CD14-positive monocyte (primary cell): ENCODE results near the gene TPCN1. TPM values are rescaled to one million over a fixed set of nuclear protein-coding genes. Genes with fewer than 3 reads are reported as not detected.

Experiments used
- DNase-seq, 3 donors: peaks; one replicate each; pipeline ENCODE4 v3.0.0-alpha.2; 2011 to 2022
- H2AFZ ChIP-seq: 2 replicates; pipeline ENCODE4 v1.6.0; 2012; ENCODE audit warnings: mild to moderate bottlenecking, low read depth, low read length, inconsistent platforms; ENCODE audit not compliant: insufficient read depth, poor library complexity, severe bottlenecking
- H3K27ac ChIP-seq, 2 donors: 1 replicate in 1 of 2; 2 replicates in 1 of 2; pipeline ENCODE4 v1.5.1; 2012 to 2013; ENCODE audit warnings: low read length in 2 of 2, control low read depth in 1 of 2, inconsistent platforms in 1 of 2, low read depth in 1 of 2, mild to moderate bottlenecking in 1 of 2
- H3K27me3 ChIP-seq, 2 donors: one replicate each; pipeline versions ENCODE4 v1.6.0 to v1.6.1; 2011 to 2013; ENCODE audit warnings: low read length in 2 of 2; ENCODE audit not compliant: control insufficient read depth in 2 of 2, insufficient read depth in 2 of 2
- H3K36me3 ChIP-seq, 2 donors: replicated peaks in 1 of 2; 1 replicate in 1 of 2; 2 replicates in 1 of 2; pipeline versions ENCODE4 v1.5.1 to v1.6.1; 2012 to 2013; ENCODE audit warnings: low read length in 2 of 2, control low read depth in 1 of 2, inconsistent platforms in 1 of 2, mild to moderate bottlenecking in 1 of 2; ENCODE audit not compliant: insufficient read depth in 2 of 2, control insufficient read depth in 1 of 2
- H3K4me1 ChIP-seq, 2 donors: 1 replicate in 1 of 2; 2 replicates in 1 of 2; pipeline versions ENCODE4 v1.5.1 to v1.6.1; 2012 to 2013; ENCODE audit warnings: low read length in 2 of 2, control low read depth in 1 of 2, inconsistent platforms in 1 of 2, mild to moderate bottlenecking in 1 of 2, moderate library complexity in 1 of 2; ENCODE audit not compliant: insufficient read depth in 2 of 2, control insufficient read depth in 1 of 2
- H3K4me2 ChIP-seq: replicated peaks from 2 replicates; pipeline ENCODE3; 2012; ENCODE audit warnings: low read length, moderate library complexity, mild to moderate bottlenecking; ENCODE audit not compliant: poor library complexity, severe bottlenecking; ENCODE audit errors: extremely low read depth
- H3K4me3 ChIP-seq, 3 experiments: fragments of 200-600 bp in 1 of 3; sonication (generic) in 1 of 3; replicated peaks in 1 of 3; 1 replicate in 2 of 3; 2 replicates in 1 of 3; pipeline ENCODE4 v1.5.1; 2011 to 2013; ENCODE audit warnings: low read length in 3 of 3, mild to moderate bottlenecking in 3 of 3, control low read depth in 2 of 3, low read depth in 2 of 3, inconsistent platforms in 1 of 3, moderate library complexity in 1 of 3
- H3K79me2 ChIP-seq: 2 replicates; pipeline ENCODE4 v1.6.0; 2012; ENCODE audit warnings: mild to moderate bottlenecking, control low read depth, inconsistent platforms, low read length, moderate library complexity; ENCODE audit not compliant: insufficient read depth
- H3K9ac ChIP-seq: 2 replicates; pipeline ENCODE4 v1.6.0; 2017; ENCODE audit warnings: low read length, mild to moderate bottlenecking; ENCODE audit not compliant: insufficient read depth, poor library complexity, severe bottlenecking
- H3K9me3 ChIP-seq, 2 donors: replicated peaks in 1 of 2; 1 replicate in 1 of 2; 2 replicates in 1 of 2; pipeline versions ENCODE4 v1.5.1 to v1.6.1; 2012 to 2013; ENCODE audit warnings: low read length in 2 of 2, control low read depth in 1 of 2; ENCODE audit not compliant: control insufficient read depth in 1 of 2, insufficient read depth in 1 of 2
- H4K20me1 ChIP-seq: 2 replicates; pipeline ENCODE4 v1.6.0; 2012; ENCODE audit warnings: mild to moderate bottlenecking, low read length, control low read depth, moderate library complexity; ENCODE audit not compliant: insufficient read depth
- H3K27ac Mint-ChIP-seq, 7 donors: one replicate each; pipeline ENCODE4 v1.8.0; 2020; ENCODE audit warnings: mild to moderate bottlenecking in 7 of 7, mixed read lengths in 7 of 7, moderate library complexity in 6 of 7, inconsistent platforms in 2 of 7
- H3K27me3 Mint-ChIP-seq, 3 donors: one replicate each; pipeline ENCODE4 v1.8.0; 2021 to 2022; ENCODE audit warnings: low read depth in 3 of 3, mild to moderate bottlenecking in 3 of 3, mixed read lengths in 3 of 3, moderate library complexity in 3 of 3, inconsistent platforms in 1 of 3
- H3K36me3 Mint-ChIP-seq, 2 donors: one replicate each; pipeline ENCODE4 v1.8.0; 2020; ENCODE audit warnings: mixed read lengths in 2 of 2, inconsistent platforms in 1 of 2, mild to moderate bottlenecking in 1 of 2
- H3K4me1 Mint-ChIP-seq: one replicate; pipeline ENCODE4 v1.8.0; 2020; ENCODE audit warnings: mild to moderate bottlenecking, mixed read lengths
- H3K4me3 Mint-ChIP-seq, 2 donors: one replicate each; pipeline ENCODE4 v1.8.0; 2020; ENCODE audit warnings: mild to moderate bottlenecking in 2 of 2, mixed read lengths in 2 of 2, moderate library complexity in 1 of 2
- H3K9me3 Mint-ChIP-seq, 7 donors: one replicate each; pipeline ENCODE4 v1.8.0; 2020 to 2022; ENCODE audit warnings: mixed read lengths in 7 of 7, mild to moderate bottlenecking in 6 of 7, moderate library complexity in 6 of 7, inconsistent platforms in 2 of 7
- WGBS: methylation state at CpG from one replicate; pipeline ENCODE4 v1.1.5; 2013; ENCODE audit warnings: missing lambda C conversion rate; ENCODE audit not compliant: insufficient coverage; 5-methylcytosine and 5-hydroxymethylcytosine counted together
- intact Hi-C, 2 donors: fragments of 100-400 bp; cut with micrococcal nuclease; formaldehyde crosslinking; loops; one replicate each; pipeline versions ENCODE4 v1.15.0 to v1.15.1; 2023
- polyA plus RNA-seq, 3 donors: library from polyadenylated mRNA; depleted of rRNA in 1 of 3; unstranded in 2 of 3; stranded (reverse) in 1 of 3; fragments of 300-500 nt in 2 of 3; fragments of >200 nt in 1 of 3; fragmentation: Illumina TruSeq in 2 of 3; gene quantifications; 1 replicate in 2 of 3; 2 replicates in 1 of 3; pipeline ENCODE4 v1.2.3, GENCODE V29; 2012 to 2021
- TF ChIP-seq, protein P1 (sequence below): fragments of 200-600 bp; IDR thresholded peaks from one replicate; pipeline ENCODE4 v1.8.0; 2022; ENCODE audit warnings: antibody characterized with exemption, mild to moderate bottlenecking

The TPCN1 gene
- polyA plus RNA-seq, 3 donors: 20.4 to 110 (median 34.9) TPM

DNA sequence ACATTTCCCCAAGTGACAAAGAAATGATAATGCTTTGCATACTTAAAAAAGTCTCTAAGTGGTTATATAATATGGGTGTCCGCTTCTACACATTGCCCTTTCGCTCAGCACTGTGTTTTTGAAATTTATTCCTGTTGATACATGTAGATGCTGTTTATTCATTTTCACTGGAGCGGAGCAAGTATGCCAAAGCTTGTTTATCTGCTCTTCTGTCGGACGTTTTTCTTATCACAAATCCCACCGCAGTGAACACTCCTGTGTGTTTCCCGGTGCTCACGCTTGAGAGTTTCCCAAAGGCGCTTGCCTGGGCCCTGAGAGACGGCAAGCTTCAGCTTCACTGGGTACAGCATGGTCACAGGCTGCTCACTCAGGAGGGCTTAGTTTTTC lies 50.2 kb downstream of the TPCN1 start:
- peak overlapping the region; percentile 64 for H2AFZ ChIP-seq
- H3K27ac ChIP-seq: peak overlapping the region; percentile 81 to 84
- H3K27me3 Mint-ChIP-seq: peaks cover 0 to 5% (median 0%) of the 10 kb centered on the region in 3 donors
- peak overlapping the region in 1 of 3 experiments; percentile 55 for H3K4me3 ChIP-seq
- TF ChIP-seq, protein P1, sequence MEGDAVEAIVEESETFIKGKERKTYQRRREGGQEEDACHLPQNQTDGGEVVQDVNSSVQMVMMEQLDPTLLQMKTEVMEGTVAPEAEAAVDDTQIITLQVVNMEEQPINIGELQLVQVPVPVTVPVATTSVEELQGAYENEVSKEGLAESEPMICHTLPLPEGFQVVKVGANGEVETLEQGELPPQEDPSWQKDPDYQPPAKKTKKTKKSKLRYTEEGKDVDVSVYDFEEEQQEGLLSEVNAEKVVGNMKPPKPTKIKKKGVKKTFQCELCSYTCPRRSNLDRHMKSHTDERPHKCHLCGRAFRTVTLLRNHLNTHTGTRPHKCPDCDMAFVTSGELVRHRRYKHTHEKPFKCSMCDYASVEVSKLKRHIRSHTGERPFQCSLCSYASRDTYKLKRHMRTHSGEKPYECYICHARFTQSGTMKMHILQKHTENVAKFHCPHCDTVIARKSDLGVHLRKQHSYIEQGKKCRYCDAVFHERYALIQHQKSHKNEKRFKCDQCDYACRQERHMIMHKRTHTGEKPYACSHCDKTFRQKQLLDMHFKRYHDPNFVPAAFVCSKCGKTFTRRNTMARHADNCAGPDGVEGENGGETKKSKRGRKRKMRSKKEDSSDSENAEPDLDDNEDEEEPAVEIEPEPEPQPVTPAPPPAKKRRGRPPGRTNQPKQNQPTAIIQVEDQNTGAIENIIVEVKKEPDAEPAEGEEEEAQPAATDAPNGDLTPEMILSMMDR: no peak
- peaks cover 80 to 95% of the 10 kb centered on the region in 2 donors for H3K36me3 Mint-ChIP-seq
- no peak overlapping the region for H3K4me3 Mint-ChIP-seq
- peak overlapping the region; percentile 10 for H3K9ac ChIP-seq
- WGBS: 91% methylated on average over 8 of the region's 10 CpGs
- peak overlapping the region; percentile 87 to 94 (median 89) for H3K27ac Mint-ChIP-seq
- no peak for DNase-seq
- H4K20me1 ChIP-seq: no peaks in the 10 kb centered on the region
- intact Hi-C loops: loop anchor here (5.0 to 10.0 kb wide), 3 partner anchors 34 to 77 kb away; no protein-coding TSS in a partner anchor
- no peaks in the 10 kb centered on the region for H3K9me3 ChIP-seq
- peaks cover 17% of the 10 kb centered on the region in 2 donors for H3K4me1 ChIP-seq
- peaks cover 0 to 1% (median 0%) of the 10 kb centered on the region in 7 donors for H3K9me3 Mint-ChIP-seq
- H3K27me3 ChIP-seq: no peaks in the 10 kb centered on the region
- H3K36me3 ChIP-seq: peaks cover 77 to 93% of the 10 kb centered on the region in 2 donors
- no peaks in the 10 kb centered on the region for H3K79me2 ChIP-seq
- peaks cover 20% of the 10 kb centered on the region for H3K4me1 Mint-ChIP-seq
- peak overlapping the region; percentile 55 for H3K4me2 ChIP-seq

DNA sequence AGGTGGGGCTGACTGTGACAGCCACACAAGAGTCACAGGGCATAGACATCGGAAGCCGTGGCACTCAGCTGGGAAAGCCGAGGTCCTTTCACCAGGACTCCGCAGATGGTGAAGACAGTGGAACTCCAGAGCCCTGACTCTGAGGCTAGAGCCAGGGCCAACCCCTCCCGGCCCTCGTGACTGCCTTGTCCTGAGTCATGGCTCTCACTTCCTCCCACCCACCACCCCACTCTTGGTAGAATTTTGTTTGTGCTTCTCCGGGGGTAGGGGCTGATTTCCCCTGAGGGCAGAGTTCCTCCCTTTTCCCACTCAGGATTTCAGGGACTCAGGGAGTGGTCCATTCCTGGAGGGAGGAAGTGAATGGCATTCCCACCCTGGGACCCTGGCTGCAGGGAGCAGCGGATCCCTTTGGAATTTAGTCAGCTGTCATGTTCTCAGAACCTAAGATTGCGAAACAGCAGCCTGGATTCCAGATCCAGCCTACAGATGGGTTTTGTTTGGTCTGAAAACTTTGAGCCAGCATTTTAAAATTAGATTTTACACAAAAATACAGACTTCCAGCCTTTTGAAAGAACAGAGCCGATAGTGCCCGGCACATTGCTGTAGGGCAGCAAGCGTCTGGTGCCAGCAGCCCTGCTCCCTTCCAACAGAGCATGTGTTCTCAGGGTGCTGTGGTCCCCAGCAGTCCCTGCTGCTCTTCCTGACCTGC lies 50.7 kb downstream of the TPCN1 start:
- Histone ChIP-seq H3K27me3 (no peaks in the 10 kb centered on the region), H3K4me2 (peak overlapping the region; percentile 55), H3K79me2 (no peaks in the 10 kb centered on the region), H4K20me1 (no peaks in the 10 kb centered on the region), H2AFZ (peak overlapping the region; percentile 64), H3K9me3 (no peaks in the 10 kb centered on the region), H3K9ac (peak overlapping the region; percentile 10), H3K36me3 (peaks cover 77 to 93% of the 10 kb centered on the region in 2 donors), H3K27ac (peak overlapping the region; percentile 81 to 84), H3K4me3 (peak overlapping the region in 1 of 3 experiments; percentile 55), H3K4me1 (peaks cover 17% of the 10 kb centered on the region in 2 donors)
- Mint-ChIP-seq H3K27ac (peak overlapping the region; percentile 87 to 94 (median 89)), H3K27me3 (peaks cover 0 to 5% (median 0%) of the 10 kb centered on the region in 3 donors), H3K4me1 (peaks cover 20% of the 10 kb centered on the region), H3K36me3 (peaks cover 81 to 95% of the 10 kb centered on the region in 2 donors), H3K9me3 (peaks cover 0 to 1% (median 0%) of the 10 kb centered on the region in 7 donors), H3K4me3 (peak overlapping the region; percentile 45 to 81)
- WGBS: 46% methylated on average over 7 of the region's 12 CpGs
- intact Hi-C loops: loop anchor here (5.0 to 10.0 kb wide), 3 partner anchors 35 to 77 kb away; no protein-coding TSS in a partner anchor
- TF ChIP-seq, protein P1: no peak
- peak; percentile 78 to 90 (median 81) for DNase-seq
